IMR-90 (cell line): ENCODE measurements around the gene SNX3. TPM values are rescaled to one million over a fixed set of nuclear protein-coding genes. Genes with fewer than 3 reads are reported as not detected.

Experiments
- ATAC-seq: fragments of 200-7000 bp; cut with Tn5 transposase; 2 replicates; pipeline ENCODE4 v1.9.1; 2020; ENCODE audit warnings: low read depth, mild to moderate bottlenecking, moderate library complexity
- BruUV-seq: library from RNA; stranded (reverse); fragments of 400-500 nt; replicated peaks from 2 replicates; lab custom pipeline; 2021; lab: Mats Ljungman, UMichigan
- CTCF ChIA-PET: fragments of 300-600 bp; formaldehyde crosslinking; extraction: SDS; loops from one replicate; lab custom pipeline; 2021; ENCODE audit warnings: antibody characterized with exemption; lab: Yijun Ruan, JAX
- POLR2A ChIA-PET: fragments of 300-600 bp; sonication (Branson Sonifier 250); formaldehyde crosslinking; loops from one replicate; lab custom pipeline; 2022; ENCODE audit warnings: antibody characterized with exemption; ENCODE audit not compliant: unreplicated experiment; lab: Charles Lee
- DNase-seq: peaks from one replicate; pipeline ENCODE4 v3.0.0; 2013
- H2AFZ ChIP-seq: replicated peaks from 2 replicates; pipeline ENCODE3; 2013; ENCODE audit warnings: low read length, mild to moderate bottlenecking; ENCODE audit not compliant: poor library complexity
- H2AK5ac ChIP-seq: 2 replicates; pipeline ENCODE4 v1.6.1; 2013; ENCODE audit warnings: low read depth, low read length, inconsistent platforms
- H2AK9ac ChIP-seq: replicated peaks from 2 replicates; pipeline ENCODE3; 2013; ENCODE audit warnings: mild to moderate bottlenecking, low read depth, low read length, moderate library complexity; ENCODE audit not compliant: poor library complexity
- H2BK120ac ChIP-seq: 2 replicates; pipeline ENCODE4 v1.6.1; 2013; ENCODE audit warnings: low read depth, low read length, inconsistent platforms
- H2BK15ac ChIP-seq: 3 replicates; pipeline ENCODE4 v1.6.1; 2013; ENCODE audit warnings: low read depth, low read length, inconsistent platforms
- H2BK20ac ChIP-seq: 2 replicates; pipeline ENCODE4 v1.6.1; 2013; ENCODE audit warnings: low read depth, mild to moderate bottlenecking, inconsistent platforms, low read length, moderate library complexity
- H2BK5ac ChIP-seq: 2 replicates; pipeline ENCODE4 v1.6.1; 2013; ENCODE audit warnings: mild to moderate bottlenecking, low read depth, low read length, inconsistent platforms; ENCODE audit not compliant: poor library complexity, severe bottlenecking
- H3K14ac ChIP-seq: replicated peaks from 2 replicates; pipeline ENCODE4 v1.6.1; 2013; ENCODE audit warnings: low read depth, low read length, inconsistent platforms
- H3K18ac ChIP-seq: 2 replicates; pipeline ENCODE4 v1.6.1; 2013; ENCODE audit warnings: low read depth, low read length, control low read depth
- H3K23ac ChIP-seq: 2 replicates; pipeline ENCODE4 v1.6.1; 2013; ENCODE audit warnings: low read depth, low read length, inconsistent platforms
- H3K27ac ChIP-seq: 2 replicates; pipeline ENCODE4 v1.5.1; 2013; ENCODE audit warnings: mild to moderate bottlenecking, control low read depth, low read length; ENCODE audit not compliant: insufficient read depth
- H3K27me3 ChIP-seq: 2 replicates; pipeline ENCODE4 v1.6.1; 2013; ENCODE audit warnings: low read length; ENCODE audit not compliant: control insufficient read depth, insufficient read depth
- H3K36me3 ChIP-seq: 2 replicates; pipeline ENCODE4 v1.6.1; 2013; ENCODE audit warnings: low read length, mixed read lengths; ENCODE audit not compliant: control insufficient read depth, insufficient read depth
- H3K4ac ChIP-seq: 2 replicates; pipeline ENCODE4 v1.6.1; 2013; ENCODE audit warnings: low read depth, low read length, inconsistent platforms
- H3K4me1 ChIP-seq: 2 replicates; pipeline ENCODE4 v1.6.1; 2013; ENCODE audit warnings: low read length, mixed read lengths; ENCODE audit not compliant: control insufficient read depth, insufficient read depth
- H3K4me2 ChIP-seq: 2 replicates; pipeline ENCODE4 v1.6.1; 2013; ENCODE audit warnings: low read depth, mild to moderate bottlenecking, control low read depth, low read length, moderate library complexity
- H3K4me3 ChIP-seq: 2 replicates; pipeline ENCODE4 v1.5.1; 2013; ENCODE audit warnings: low read depth, mild to moderate bottlenecking, control low read depth, low read length, moderate library complexity; ENCODE audit not compliant: insufficient read depth
- H3K56ac ChIP-seq: 2 replicates; pipeline ENCODE4 v1.6.1; 2013; ENCODE audit warnings: low read length, inconsistent platforms; ENCODE audit not compliant: insufficient read depth; ENCODE audit errors: extremely low read depth
- H3K79me1 ChIP-seq, 2 experiments: 2 replicates each; pipeline ENCODE4 v1.6.1; 2013; ENCODE audit warnings: low read length in 2 of 2, inconsistent platforms in 1 of 2, low read depth in 1 of 2
- H3K9ac ChIP-seq: 2 replicates; pipeline ENCODE4 v1.6.1; 2013; ENCODE audit warnings: low read depth, low read length, control low read depth
- H3K9me1 ChIP-seq: 2 replicates; pipeline ENCODE4 v1.6.1; 2013; ENCODE audit warnings: low read length, inconsistent platforms; ENCODE audit not compliant: insufficient read depth
- H3K9me3 ChIP-seq: 2 replicates; pipeline ENCODE4 v1.6.1; 2013; ENCODE audit warnings: low read length; ENCODE audit not compliant: control insufficient read depth, insufficient read depth
- H4K20me1 ChIP-seq: 2 replicates; pipeline ENCODE4 v1.6.1; 2013; ENCODE audit warnings: low read length, inconsistent platforms; ENCODE audit not compliant: insufficient read depth
- H4K5ac ChIP-seq: 2 replicates; pipeline ENCODE4 v1.6.1; 2013; ENCODE audit warnings: mild to moderate bottlenecking, low read depth, low read length, control low read depth
- H4K8ac ChIP-seq, 2 experiments: 2 replicates each; pipeline ENCODE4 v1.6.1; 2013; ENCODE audit warnings: low read depth in 2 of 2, low read length in 2 of 2, control low read depth in 1 of 2, inconsistent platforms in 1 of 2
- H4K91ac ChIP-seq: 2 replicates; pipeline ENCODE4 v1.6.1; 2013; ENCODE audit warnings: low read depth, low read length, inconsistent platforms; ENCODE audit not compliant: insufficient read depth
- MAFK ChIP-seq: IDR thresholded peaks from 2 replicates; pipeline ENCODE4 v1.6.1; 2012; ENCODE audit warnings: low read depth, low read length, improper control_type of control experiment
- MAZ ChIP-seq: IDR thresholded peaks from 2 replicates; pipeline ENCODE4 v1.6.1; 2012; ENCODE audit warnings: low read depth, mild to moderate bottlenecking, low read length, improper control_type of control experiment, moderate library complexity, borderline replicate concordance
- RAD21 ChIP-seq: IDR thresholded peaks from 2 replicates; pipeline ENCODE4 v1.6.1; 2012; ENCODE audit warnings: low read length, improper control_type of control experiment
- RFX5 ChIP-seq: IDR thresholded peaks from 2 replicates; pipeline ENCODE4 v1.8.0; 2012; ENCODE audit warnings: low read depth, mild to moderate bottlenecking, low read length, moderate library complexity
- WGBS, 2 experiments: methylation state at CpG; one replicate each; pipeline versions ENCODE4 v1.1.5 to v1.1.7; 2013; ENCODE audit warnings: missing lambda C conversion rate in 2 of 2; ENCODE audit not compliant: insufficient read length in 1 of 2; ENCODE audit errors: extremely low coverage in 2 of 2; 5-methylcytosine and 5-hydroxymethylcytosine counted together
- dilution Hi-C: fragments of 300-500 bp; cut with HindIII; formaldehyde crosslinking; loops from one replicate; pipeline ENCODE4 v1.14.3; 2018; ENCODE audit warnings: low sequenced_read_pairs; ENCODE audit not compliant: unreplicated experiment
- in situ Hi-C: fragments of 300-500 bp; cut with MboI; formaldehyde crosslinking; loops from 3 replicates; pipeline ENCODE4 v1.14.3; 2019; ENCODE audit warnings: low sequenced_read_pairs, inconsistent platforms, mixed read lengths
- intact Hi-C: fragments of 100-400 bp; cut with micrococcal nuclease; formaldehyde crosslinking; loops from 2 replicates; pipeline ENCODE4 v1.10.0; 2022
- polyA plus RNA-seq, 3 experiments: library from polyadenylated mRNA; depleted of rRNA; stranded (reverse); fragments of >200 nt; gene quantifications; 2 replicates each; pipeline ENCODE4 v1.2.3, GENCODE V29; 2012; ENCODE audit warnings: low replicate concordance in 1 of 3
- total RNA-seq: library from RNA; depleted of rRNA; stranded (reverse); fragments of >200 nt; gene quantifications from 2 replicates; pipeline ENCODE4 v1.2.3, GENCODE V29; 2012

SNX3 gene
- total and polyA plus RNA-seq, 2 of the 4 experiments (the other 2 are of a cell fraction): 105 to 159 TPM

- Histone ChIP-seq H3K4ac (no peak overlapping the region), H2AFZ (no peak overlapping the region), H2BK5ac (no peak overlapping the region), H3K4me1 (no peaks in the 10 kb centered on the region), H3K4me3 (no peak overlapping the region), H3K27me3 (no peaks in the 10 kb centered on the region; the same call in 1 of the 2 replicates), H3K36me3 (no peaks in the 10 kb centered on the region), H2AK5ac (no peak overlapping the region), H2BK120ac (no peak overlapping the region), H2AK9ac (no peak overlapping the region), H3K79me1 (peaks cover 8 to 13% of the 10 kb centered on the region in 2 experiments), H4K91ac (no peak overlapping the region), H2BK20ac (no peak overlapping the region), H3K9me1 (no peaks in the 10 kb centered on the region), H3K27ac (no peak overlapping the region), H3K18ac (no peak overlapping the region), H3K56ac (no peak overlapping the region), H3K14ac (no peak overlapping the region), H3K9ac (no peak overlapping the region), H2BK15ac (no peak overlapping the region), H4K20me1 (no peaks in the 10 kb centered on the region), H4K5ac (no peak overlapping the region), H4K8ac (no peak overlapping the region), H3K4me2 (no peak overlapping the region), H3K23ac (no peak overlapping the region), H3K9me3 (no peaks in the 10 kb centered on the region)
- dilution Hi-C loops (no loop called here), intact Hi-C loops (no loop called here), in situ Hi-C loops (no loop called here)
- DNase-seq (no peak), ATAC-seq (no peak)
- no TSS peak for BruUV-seq
- TF ChIP-seq RFX5 (no peak), RAD21 (no peak), MAFK (no peak), MAZ (no peak)
- no CpG with 5 or more reads among the region's 4 CpGs for WGBS, 2 experiments
- ChIA-PET POLR2A (no interaction called here), CTCF (no interaction called here)
These were observed 30.3 kb upstream of the SNX3 start for GRCh38 chr6:108291091-108291490.
